ENCODE measurements around the gene ZNF467. TPM values are rescaled to one million over a fixed set of nuclear protein-coding genes. Genes with fewer than 3 reads are reported as not detected.

ZNF467 gene
- total RNA-seq, 1 donor from 2014 or later: 2.1 TPM

- no peak overlapping the region for H3K9ac ChIP-seq (ENCODE audit: low read depth in 1 of 3, low read length in 3 of 3)
- H3K36me3 ChIP-seq (ENCODE audit: control insufficient read depth in 3 of 3, insufficient read depth in 3 of 3, low read length in 3 of 3): no peaks in the 10 kb centered on the region
- no peaks in the 10 kb centered on the region for H3K4me1 ChIP-seq (ENCODE audit: control insufficient read depth in 3 of 3, insufficient read depth in 3 of 3, low read length in 3 of 3)
- H3K27ac ChIP-seq (ENCODE audit: low read depth, low read length): no peak overlapping the region
- no peak overlapping the region for H3K4me3 ChIP-seq (ENCODE audit: low read length in 3 of 3)
- no peaks in the 10 kb centered on the region for H3K9me3 ChIP-seq (ENCODE audit: control insufficient read depth in 3 of 3, low read length in 3 of 3)
- peaks cover 0 to 6% (median 0%) of the 10 kb centered on the region in 3 donors for H3K27me3 ChIP-seq (ENCODE audit: control insufficient read depth in 3 of 3, insufficient read depth in 3 of 3, low read length in 3 of 3)
Measured at GRCh38 chr7:149797771-149798170, 24.4 kb upstream of the ZNF467 start.

DNA sequence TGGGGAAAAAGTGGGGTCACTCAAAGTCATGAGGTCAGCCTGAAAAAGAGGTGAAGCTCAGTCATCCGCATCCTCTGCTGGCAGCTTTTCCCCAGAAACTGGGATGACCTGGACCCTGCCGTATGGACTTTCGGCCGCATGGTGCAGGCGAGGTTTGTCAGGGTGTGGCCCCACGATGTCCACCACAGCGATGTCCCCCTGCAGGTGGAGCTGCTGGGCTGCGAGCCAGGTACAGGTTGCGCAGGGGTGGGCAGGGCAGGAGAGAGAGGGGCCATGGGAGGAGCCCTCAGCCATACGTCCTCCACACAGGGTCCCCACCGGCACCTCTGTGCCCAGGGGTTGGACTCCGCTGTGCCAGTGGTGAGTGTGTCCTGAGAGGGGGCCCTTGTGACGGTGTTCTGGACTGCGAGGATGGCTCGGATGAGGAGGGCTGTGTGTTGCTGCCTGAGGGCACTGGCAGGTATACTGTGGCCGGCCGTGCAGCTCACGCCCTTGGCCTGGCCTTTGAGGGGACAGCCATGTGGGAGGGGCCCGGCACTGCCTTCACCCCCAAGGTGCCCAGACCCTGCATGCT lies 23.0 kb upstream of the ZNF467 start:
- Histone ChIP-seq H3K4me3 (ENCODE audit: low read length in 3 of 3) (no peak overlapping the region), H3K27ac (ENCODE audit: low read depth, low read length) (no peak overlapping the region), H3K27me3 (ENCODE audit: control insufficient read depth in 3 of 3, insufficient read depth in 3 of 3, low read length in 3 of 3) (peaks cover 4 to 16% (median 9%) of the 10 kb centered on the region in 3 donors), H3K36me3 (ENCODE audit: control insufficient read depth in 3 of 3, insufficient read depth in 3 of 3, low read length in 3 of 3) (no peaks in the 10 kb centered on the region), H3K9me3 (ENCODE audit: control insufficient read depth in 3 of 3, low read length in 3 of 3) (no peaks in the 10 kb centered on the region), H3K9ac (ENCODE audit: low read depth in 1 of 3, low read length in 3 of 3) (no peak overlapping the region), H3K4me1 (ENCODE audit: control insufficient read depth in 3 of 3, insufficient read depth in 3 of 3, low read length in 3 of 3) (no peaks in the 10 kb centered on the region)

DNA sequence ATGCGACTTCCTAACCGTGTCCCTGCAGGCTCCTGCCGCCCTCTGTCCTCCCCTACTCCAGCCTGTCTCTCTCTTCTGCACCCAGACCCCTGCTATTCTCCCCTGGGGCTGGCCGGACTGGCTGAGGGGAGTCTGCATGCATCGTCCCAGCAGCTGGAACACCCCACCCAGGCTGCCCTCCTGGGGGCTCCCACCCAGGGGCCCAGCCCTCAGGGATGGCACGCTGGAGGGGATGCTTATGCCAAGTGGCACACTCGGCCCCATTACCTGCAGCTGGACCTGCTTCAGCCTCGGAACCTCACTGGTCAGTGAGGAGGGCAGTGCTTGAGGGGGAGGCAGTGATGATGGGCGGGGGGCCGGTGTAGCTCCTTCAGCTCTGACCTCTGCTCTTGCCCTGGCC lies 21.7 kb upstream of the ZNF467 start:
- Histone ChIP-seq H3K27me3 (ENCODE audit: control insufficient read depth in 3 of 3, insufficient read depth in 3 of 3, low read length in 3 of 3) (peaks cover 11 to 28% (median 22%) of the 10 kb centered on the region in 3 donors), H3K4me1 (ENCODE audit: control insufficient read depth in 3 of 3, insufficient read depth in 3 of 3, low read length in 3 of 3) (no peaks in the 10 kb centered on the region), H3K27ac (ENCODE audit: low read depth, low read length) (no peak overlapping the region), H3K9ac (ENCODE audit: low read depth in 1 of 3, low read length in 3 of 3) (no peak overlapping the region), H3K4me3 (ENCODE audit: low read length in 3 of 3) (no peak overlapping the region), H3K9me3 (ENCODE audit: control insufficient read depth in 3 of 3, low read length in 3 of 3) (no peaks in the 10 kb centered on the region), H3K36me3 (ENCODE audit: control insufficient read depth in 3 of 3, insufficient read depth in 3 of 3, low read length in 3 of 3) (no peaks in the 10 kb centered on the region)

- no peak overlapping the region for H3K27ac ChIP-seq (ENCODE audit: low read depth, low read length)
- peaks cover 15 to 32% (median 26%) of the 10 kb centered on the region in 3 donors for H3K27me3 ChIP-seq (ENCODE audit: control insufficient read depth in 3 of 3, insufficient read depth in 3 of 3, low read length in 3 of 3)
- H3K4me3 ChIP-seq (ENCODE audit: low read length in 3 of 3): no peak overlapping the region
- H3K4me1 ChIP-seq (ENCODE audit: control insufficient read depth in 3 of 3, insufficient read depth in 3 of 3, low read length in 3 of 3): no peaks in the 10 kb centered on the region
- no peaks in the 10 kb centered on the region for H3K9me3 ChIP-seq (ENCODE audit: control insufficient read depth in 3 of 3, low read length in 3 of 3)
- no peaks in the 10 kb centered on the region for H3K36me3 ChIP-seq (ENCODE audit: control insufficient read depth in 3 of 3, insufficient read depth in 3 of 3, low read length in 3 of 3)
- no peak overlapping the region for H3K9ac ChIP-seq (ENCODE audit: low read depth in 1 of 3, low read length in 3 of 3)
Measured at GRCh38 chr7:149794661-149795060, 21.3 kb upstream of the ZNF467 start.

DNA sequence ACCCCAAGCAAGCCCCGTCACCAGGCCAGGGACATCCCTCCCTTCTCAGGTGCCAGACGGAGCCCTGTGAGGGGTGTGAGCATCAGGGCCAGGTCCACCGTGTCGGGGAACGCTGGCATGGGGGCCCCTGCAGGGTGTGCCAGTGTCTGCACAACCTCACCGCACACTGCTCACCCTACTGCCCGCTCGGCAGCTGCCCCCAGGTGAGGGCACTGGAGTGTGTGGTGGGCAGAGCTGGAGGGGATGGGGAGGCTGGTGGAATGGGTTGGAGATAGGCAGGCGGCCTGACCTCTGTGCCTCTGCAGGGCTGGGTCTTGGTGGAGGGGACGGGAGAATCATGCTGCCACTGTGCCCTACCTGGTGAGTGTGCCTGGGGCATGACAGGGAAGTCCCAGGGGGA lies 19.9 kb upstream of the ZNF467 start:
- no peaks in the 10 kb centered on the region for H3K4me1 ChIP-seq (ENCODE audit: control insufficient read depth in 3 of 3, insufficient read depth in 3 of 3, low read length in 3 of 3)
- no peak overlapping the region for H3K9ac ChIP-seq (ENCODE audit: low read depth in 1 of 3, low read length in 3 of 3)
- H3K36me3 ChIP-seq (ENCODE audit: control insufficient read depth in 3 of 3, insufficient read depth in 3 of 3, low read length in 3 of 3): no peaks in the 10 kb centered on the region
- H3K27me3 ChIP-seq (ENCODE audit: control insufficient read depth in 3 of 3, insufficient read depth in 3 of 3, low read length in 3 of 3): peaks cover 29 to 46% (median 40%) of the 10 kb centered on the region in 3 donors
- no peaks in the 10 kb centered on the region for H3K9me3 ChIP-seq (ENCODE audit: control insufficient read depth in 3 of 3, low read length in 3 of 3)
- no peak overlapping the region for H3K27ac ChIP-seq (ENCODE audit: low read depth, low read length)
- no peak overlapping the region for H3K4me3 ChIP-seq (ENCODE audit: low read length in 3 of 3)

GRCh38 chr7:149792220-149792595 lies 18.8 kb upstream of the ZNF467 start:
- peaks cover 40 to 57% (median 51%) of the 10 kb centered on the region in 3 donors for H3K27me3 ChIP-seq (ENCODE audit: control insufficient read depth in 3 of 3, insufficient read depth in 3 of 3, low read length in 3 of 3)

DNA sequence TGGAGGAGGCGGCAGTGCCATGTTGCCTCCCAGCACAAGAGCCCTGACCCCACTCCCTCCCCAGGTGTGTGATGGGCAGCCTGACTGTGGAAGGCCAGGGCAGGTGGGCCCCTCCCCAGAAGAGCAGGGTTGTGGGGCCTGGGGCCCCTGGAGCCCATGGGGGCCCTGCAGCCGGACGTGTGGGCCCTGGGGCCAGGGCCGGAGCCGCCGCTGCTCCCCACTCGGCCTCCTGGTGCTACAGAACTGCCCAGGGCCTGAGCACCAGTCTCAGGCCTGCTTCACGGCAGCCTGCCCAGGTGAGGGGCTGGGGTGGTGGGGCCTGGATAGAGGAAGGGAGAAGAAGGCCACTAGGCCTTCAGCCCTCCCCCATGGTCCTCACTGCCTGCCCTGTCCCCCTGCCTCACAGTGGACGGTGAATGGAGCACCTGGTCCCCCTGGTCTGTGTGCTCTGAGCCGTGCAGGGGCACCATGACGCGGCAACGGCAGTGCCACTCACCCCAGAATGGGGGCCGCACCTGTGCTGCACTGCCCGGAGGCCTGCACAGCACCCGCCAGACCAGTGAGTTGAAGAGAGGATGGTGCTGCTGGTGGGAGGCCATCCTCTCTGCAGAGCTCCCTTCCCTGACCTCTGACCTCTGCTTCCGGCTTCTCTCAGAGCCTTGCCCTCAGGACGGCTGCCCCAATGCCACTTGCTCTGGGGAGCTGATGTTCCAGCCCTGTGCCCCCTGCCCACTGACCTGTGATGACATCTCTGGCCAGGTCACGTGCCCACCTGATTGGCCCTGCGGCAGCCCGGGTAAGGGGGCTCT lies 18.2 kb upstream of the ZNF467 start:
- Histone ChIP-seq H3K4me3 (ENCODE audit: low read length in 3 of 3) (no peak overlapping the region), H3K4me1 (ENCODE audit: control insufficient read depth in 3 of 3, insufficient read depth in 3 of 3, low read length in 3 of 3) (peaks cover 0 to 6% (median 6%) of the 10 kb centered on the region in 3 donors), H3K27me3 (ENCODE audit: control insufficient read depth in 3 of 3, insufficient read depth in 3 of 3, low read length in 3 of 3) (peaks cover 42 to 61% (median 55%) of the 10 kb centered on the region in 3 donors), H3K27ac (ENCODE audit: low read depth, low read length) (no peak overlapping the region), H3K9me3 (ENCODE audit: control insufficient read depth in 3 of 3, low read length in 3 of 3) (no peaks in the 10 kb centered on the region), H3K36me3 (ENCODE audit: control insufficient read depth in 3 of 3, insufficient read depth in 3 of 3, low read length in 3 of 3) (no peaks in the 10 kb centered on the region), H3K9ac (ENCODE audit: low read depth in 1 of 3, low read length in 3 of 3) (no peak overlapping the region)

More at GRCh38 chr7:149792220-149792595, 18.8 kb upstream of the ZNF467 start:
- Histone ChIP-seq H3K9ac (ENCODE audit: low read depth in 1 of 3, low read length in 3 of 3) (no peak overlapping the region), H3K4me3 (ENCODE audit: low read length in 3 of 3) (no peak overlapping the region), H3K27ac (ENCODE audit: low read depth, low read length) (no peak overlapping the region), H3K4me1 (ENCODE audit: control insufficient read depth in 3 of 3, insufficient read depth in 3 of 3, low read length in 3 of 3) (peaks cover 0 to 6% (median 6%) of the 10 kb centered on the region in 3 donors), H3K9me3 (ENCODE audit: control insufficient read depth in 3 of 3, low read length in 3 of 3) (no peaks in the 10 kb centered on the region), H3K36me3 (ENCODE audit: control insufficient read depth in 3 of 3, insufficient read depth in 3 of 3, low read length in 3 of 3) (no peaks in the 10 kb centered on the region)

GRCh38 chr7:149790754-149791360 lies 17.5 kb upstream of the ZNF467 start:
- no peaks in the 10 kb centered on the region for H3K9me3 ChIP-seq (ENCODE audit: control insufficient read depth in 3 of 3, low read length in 3 of 3)
- H3K36me3 ChIP-seq (ENCODE audit: control insufficient read depth in 3 of 3, insufficient read depth in 3 of 3, low read length in 3 of 3): no peaks in the 10 kb centered on the region
- H3K4me3 ChIP-seq (ENCODE audit: low read length in 3 of 3): no peak overlapping the region
- peaks cover 0 to 6% (median 6%) of the 10 kb centered on the region in 3 donors for H3K4me1 ChIP-seq (ENCODE audit: control insufficient read depth in 3 of 3, insufficient read depth in 3 of 3, low read length in 3 of 3)
- H3K27me3 ChIP-seq (ENCODE audit: control insufficient read depth in 3 of 3, insufficient read depth in 3 of 3, low read length in 3 of 3): peaks cover 42 to 65% (median 55%) of the 10 kb centered on the region in 3 donors
- no peak overlapping the region for H3K9ac ChIP-seq (ENCODE audit: low read depth in 1 of 3, low read length in 3 of 3)
- H3K27ac ChIP-seq (ENCODE audit: low read depth, low read length): no peak overlapping the region

DNA sequence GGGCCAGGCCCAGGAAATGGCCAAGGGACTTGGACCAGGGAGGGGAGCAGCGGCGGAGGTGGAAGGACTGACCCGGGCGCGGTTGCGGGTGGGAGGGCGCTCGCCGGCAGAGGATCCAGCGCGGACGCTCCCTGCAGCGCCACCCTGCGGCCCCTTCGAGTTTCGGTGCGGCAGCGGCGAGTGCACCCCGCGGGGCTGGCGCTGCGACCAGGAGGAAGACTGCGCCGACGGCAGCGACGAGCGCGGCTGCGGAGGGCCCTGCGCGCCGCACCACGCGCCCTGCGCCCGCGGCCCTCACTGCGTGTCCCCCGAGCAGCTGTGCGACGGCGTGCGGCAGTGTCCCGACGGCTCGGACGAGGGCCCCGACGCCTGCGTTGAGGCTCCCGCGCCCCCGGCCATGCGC lies 16.8 kb upstream of the ZNF467 start:
- Histone ChIP-seq H3K4me1 (ENCODE audit: control insufficient read depth in 3 of 3, insufficient read depth in 3 of 3, low read length in 3 of 3) (peaks cover 0 to 6% (median 6%) of the 10 kb centered on the region in 3 donors), H3K27me3 (ENCODE audit: control insufficient read depth in 3 of 3, insufficient read depth in 3 of 3, low read length in 3 of 3) (peaks cover 42 to 65% (median 55%) of the 10 kb centered on the region in 3 donors), H3K27ac (ENCODE audit: low read depth, low read length) (no peak overlapping the region), H3K4me3 (ENCODE audit: low read length in 3 of 3) (peak overlapping the region in 1 of 3 donors; percentile 6), H3K9ac (ENCODE audit: low read depth in 1 of 3, low read length in 3 of 3) (no peak overlapping the region), H3K36me3 (ENCODE audit: control insufficient read depth in 3 of 3, insufficient read depth in 3 of 3, low read length in 3 of 3) (no peaks in the 10 kb centered on the region), H3K9me3 (ENCODE audit: control insufficient read depth in 3 of 3, low read length in 3 of 3) (no peaks in the 10 kb centered on the region)

- H3K36me3 ChIP-seq (ENCODE audit: control insufficient read depth in 3 of 3, insufficient read depth in 3 of 3, low read length in 3 of 3): no peaks in the 10 kb centered on the region
- no peak overlapping the region for H3K4me3 ChIP-seq (ENCODE audit: low read length in 3 of 3)
- no peak overlapping the region for H3K27ac ChIP-seq (ENCODE audit: low read depth, low read length)
- H3K9ac ChIP-seq (ENCODE audit: low read depth in 1 of 3, low read length in 3 of 3): no peak overlapping the region
- H3K4me1 ChIP-seq (ENCODE audit: control insufficient read depth in 3 of 3, insufficient read depth in 3 of 3, low read length in 3 of 3): peaks cover 0 to 6% (median 6%) of the 10 kb centered on the region in 3 donors
- H3K9me3 ChIP-seq (ENCODE audit: control insufficient read depth in 3 of 3, low read length in 3 of 3): no peaks in the 10 kb centered on the region
- H3K27me3 ChIP-seq (ENCODE audit: control insufficient read depth in 3 of 3, insufficient read depth in 3 of 3, low read length in 3 of 3): peaks cover 42 to 65% (median 61%) of the 10 kb centered on the region in 3 donors
Measured at GRCh38 chr7:149789101-149789500, 15.7 kb upstream of the ZNF467 start.

Data from skeletal muscle tissue (tissue), 4 donors.